ENCODE results near the gene MPPE1. TPM values are rescaled to one million over a fixed set of nuclear protein-coding genes. Genes with fewer than 3 reads are reported as not detected.
"Not testable (repeated sequence)": the region's sequence is repeated elsewhere in the genome, so short reads cannot be mapped to it uniquely, and the experiment has no call there.

MPPE1 gene
- total RNA-seq, 1 donor from 2014 or later, result 19.8 TPM

DNA sequence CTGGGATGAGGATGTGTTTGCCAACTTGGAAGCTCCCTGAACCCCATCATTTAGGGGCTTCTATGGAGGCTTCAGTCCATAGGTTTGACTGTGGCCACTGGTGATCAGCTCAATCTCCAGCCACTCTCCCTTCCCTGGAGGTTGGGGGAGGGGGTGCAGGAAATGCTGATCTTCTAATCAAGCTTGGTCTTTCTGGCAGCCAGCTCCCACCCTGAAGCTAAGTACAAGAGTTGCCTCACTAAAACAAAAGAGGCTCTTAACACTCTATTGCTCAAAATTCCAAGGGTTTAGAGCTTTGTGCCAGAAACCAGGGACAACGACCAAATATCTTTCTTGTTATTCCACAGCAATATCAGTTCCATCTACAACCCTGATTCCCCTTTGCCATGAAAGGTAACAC is 19.4 kb upstream of the MPPE1 start:
- no peak for DNase-seq (ENCODE audit: extremely low read depth, low read depth, low spot score)

DNA sequence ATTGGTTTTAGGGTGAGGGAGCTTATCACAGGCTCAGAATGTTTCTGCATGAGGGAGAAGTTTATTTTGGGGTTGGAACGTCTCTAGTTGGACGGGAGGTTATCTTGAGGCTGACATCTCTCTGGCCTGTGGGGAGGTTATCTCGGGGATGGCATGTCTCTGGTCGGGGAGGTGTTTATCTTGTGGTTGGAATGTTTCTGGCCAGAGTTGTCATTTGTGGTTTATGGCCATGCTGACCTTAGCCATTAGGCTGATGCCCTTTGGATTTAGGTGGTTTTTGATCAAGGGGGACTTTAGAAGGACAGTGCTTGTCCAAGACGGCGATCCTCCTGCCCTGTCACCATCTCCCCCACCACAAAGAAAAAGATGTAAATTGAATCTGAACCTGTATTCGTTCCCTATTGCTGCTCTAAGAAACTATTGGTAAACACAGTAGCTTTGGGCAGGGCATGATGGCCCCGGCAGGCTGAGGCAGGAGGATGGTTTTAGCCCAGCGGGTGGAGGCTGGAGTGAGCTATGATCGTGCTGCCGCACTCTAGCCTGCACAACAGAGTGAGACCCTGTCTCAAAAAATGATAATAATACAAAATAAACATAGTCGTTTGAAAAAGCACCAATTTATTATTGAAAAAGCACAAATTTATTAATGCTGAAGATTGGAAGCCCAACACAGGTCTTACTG is 17.8 kb upstream of the MPPE1 start:
- DNase-seq (ENCODE audit: extremely low read depth, low read depth, low spot score), result no peak

DNA sequence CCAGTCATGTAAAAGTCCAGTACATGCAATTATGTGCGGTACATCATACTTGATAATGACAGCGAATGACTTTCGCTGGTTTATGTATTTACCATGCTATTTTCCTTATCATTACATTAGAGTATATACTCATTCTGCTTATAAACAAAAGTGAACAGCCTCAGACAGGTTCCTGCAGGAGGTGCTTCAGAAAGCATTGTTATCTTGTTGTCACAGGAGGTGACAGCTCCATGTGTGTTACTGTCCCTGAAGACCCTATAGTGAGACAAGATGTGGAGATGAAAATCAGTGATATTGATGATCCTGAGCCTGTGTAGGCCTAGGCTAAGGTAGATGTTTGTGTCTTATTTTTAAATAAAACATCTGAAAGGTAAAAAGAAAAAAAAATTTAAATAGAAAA is 15.3 kb upstream of the MPPE1 start:
- DNase-seq (ENCODE audit: extremely low read depth, low read depth, low spot score), result no peak

- not testable (repeated sequence) for DNase-seq (ENCODE audit: extremely low read depth, low read depth, low spot score)
These were observed 11.4 kb upstream of the MPPE1 start for GRCh38 chr18:11919522-11919921.

DNA sequence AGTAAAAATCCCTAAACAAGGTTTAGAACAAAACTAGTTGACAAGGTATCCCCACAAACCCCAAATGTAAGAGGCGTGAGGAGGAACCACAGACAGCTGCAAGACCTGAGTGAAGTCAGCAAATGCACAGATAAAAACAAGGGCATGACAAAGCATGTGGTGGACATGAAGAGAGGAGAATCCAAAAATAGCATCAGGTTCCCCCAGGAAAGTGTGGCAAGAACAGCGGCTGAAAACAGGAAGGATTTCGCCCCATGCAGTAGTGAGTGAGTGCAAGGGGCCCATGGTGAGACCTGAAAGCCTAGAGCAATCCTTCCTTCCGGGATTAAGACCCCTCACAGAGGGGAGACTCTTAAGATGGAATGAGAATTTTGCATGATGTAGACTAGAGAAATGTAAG is 8.8 kb upstream of the MPPE1 start:
- DNase-seq (ENCODE audit: extremely low read depth, low read depth, low spot score), result not testable (repeated sequence)

GRCh38 chr18:11909591-11910026 is 1.5 kb upstream of the MPPE1 start:
- peak; percentile 9 for DNase-seq (ENCODE audit: extremely low read depth, low read depth, low spot score)

DNA sequence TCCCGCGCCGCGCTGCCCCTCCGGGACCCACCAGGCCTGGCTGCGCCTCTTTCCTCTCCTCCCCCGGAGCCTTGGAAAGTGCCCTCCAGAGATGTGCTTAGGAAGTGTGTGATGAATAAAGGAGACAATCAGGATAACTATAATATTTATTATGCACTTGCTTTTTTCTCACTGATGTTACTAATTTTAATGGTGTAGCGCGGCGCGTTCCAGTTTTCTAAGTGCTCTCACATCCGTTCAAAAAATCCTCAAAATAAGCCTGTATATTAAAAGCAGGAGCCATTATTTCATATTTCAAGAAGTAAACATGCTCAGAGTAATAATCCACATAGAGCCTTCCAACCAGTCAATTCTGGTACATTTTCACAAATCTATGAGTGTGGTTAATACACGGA is 941 bp upstream of the MPPE1 start:
- DNase-seq (ENCODE audit: extremely low read depth, low read depth, low spot score), result peak; percentile 9

DNA sequence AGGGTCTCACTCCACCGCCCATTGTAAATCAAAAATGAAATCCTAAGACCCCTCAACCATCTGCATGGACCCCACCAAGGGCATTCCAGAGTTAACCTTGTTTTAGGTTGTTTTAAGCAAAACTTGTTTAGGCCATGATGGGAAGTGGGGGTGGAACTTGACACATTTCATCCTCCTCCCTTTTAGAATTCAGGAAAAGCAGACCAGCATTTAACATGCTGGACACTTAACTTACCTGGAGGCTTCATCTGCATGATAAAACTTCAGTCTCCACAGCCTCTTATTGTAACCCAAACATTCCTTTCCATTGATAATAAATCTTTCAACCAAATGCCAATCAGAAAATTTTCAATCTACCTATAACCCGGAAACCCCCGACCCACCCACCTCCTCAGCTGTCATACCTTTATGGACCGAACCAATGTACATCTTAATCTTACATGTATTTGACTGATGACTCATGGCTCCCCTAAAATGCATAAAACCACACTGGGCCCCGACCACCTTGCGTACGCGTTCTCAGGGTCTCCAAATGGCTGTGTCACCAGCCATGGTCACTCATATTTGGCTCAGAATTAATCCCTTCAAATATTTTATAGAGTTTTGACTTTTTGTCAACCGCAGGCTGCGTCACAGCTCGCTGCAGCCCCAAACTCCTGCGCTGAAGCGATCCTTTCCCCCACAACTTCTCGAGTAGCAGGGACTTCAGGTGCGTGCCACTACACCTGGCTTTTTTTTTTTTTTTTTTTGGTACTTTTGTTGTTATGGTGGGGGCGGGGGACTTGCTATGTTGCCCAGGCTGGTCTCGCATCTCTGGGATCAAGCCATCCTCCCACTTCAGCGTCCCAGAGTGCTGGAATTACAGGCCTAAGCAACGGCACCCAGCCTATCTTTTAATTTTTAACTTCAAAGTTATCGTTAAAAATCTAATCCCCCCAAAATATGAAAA is 917 bp downstream of the MPPE1 start:
- no peak for DNase-seq (ENCODE audit: extremely low read depth, low read depth, low spot score)

- no peak for DNase-seq (ENCODE audit: extremely low read depth, low read depth, low spot score)
These were observed 1.9 kb downstream of the MPPE1 start for GRCh38 chr18:11906176-11906575.

GRCh38 chr18:11905613-11906012 is 2.5 kb downstream of the MPPE1 start:
- no peak for DNase-seq (ENCODE audit: extremely low read depth, low read depth, low spot score)

DNA sequence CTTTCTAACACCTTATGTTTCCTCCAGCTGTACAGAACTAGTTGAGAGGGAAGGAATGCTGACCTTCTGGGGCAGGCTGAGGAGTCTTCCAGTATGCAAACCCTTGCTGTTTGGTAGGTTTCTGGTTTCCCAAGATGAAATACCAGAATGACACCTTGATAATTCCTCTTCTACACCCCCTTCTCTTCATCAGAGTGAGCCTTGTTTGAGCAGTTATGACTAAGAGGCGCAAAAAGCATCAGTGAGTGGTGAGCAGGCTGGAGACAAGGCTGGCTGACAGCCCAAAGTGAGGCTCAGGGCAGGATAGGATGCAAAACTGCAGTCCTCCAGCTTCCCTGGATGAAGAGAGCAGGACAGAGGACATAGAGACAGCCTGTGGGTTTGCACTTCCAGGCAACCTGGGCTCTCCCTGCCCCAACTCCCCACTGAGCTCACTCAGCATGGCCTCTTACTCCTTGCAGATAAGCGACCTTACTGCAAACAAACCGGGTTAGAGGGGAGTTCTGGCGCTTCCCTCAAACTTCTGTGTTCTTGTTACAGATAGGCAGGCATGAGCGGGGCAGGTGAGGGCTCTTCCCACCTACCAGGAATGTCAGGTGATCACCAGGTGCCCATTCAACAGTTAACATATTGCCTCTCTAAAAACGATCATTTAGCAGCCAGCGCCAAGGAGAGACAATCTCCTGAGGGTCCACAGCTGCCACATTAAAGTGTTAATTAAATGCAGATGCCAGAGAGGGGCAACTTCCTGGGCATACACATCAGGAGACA is 5.4 kb downstream of the MPPE1 start:
- no peak for DNase-seq (ENCODE audit: extremely low read depth, low read depth, low spot score)

DNA sequence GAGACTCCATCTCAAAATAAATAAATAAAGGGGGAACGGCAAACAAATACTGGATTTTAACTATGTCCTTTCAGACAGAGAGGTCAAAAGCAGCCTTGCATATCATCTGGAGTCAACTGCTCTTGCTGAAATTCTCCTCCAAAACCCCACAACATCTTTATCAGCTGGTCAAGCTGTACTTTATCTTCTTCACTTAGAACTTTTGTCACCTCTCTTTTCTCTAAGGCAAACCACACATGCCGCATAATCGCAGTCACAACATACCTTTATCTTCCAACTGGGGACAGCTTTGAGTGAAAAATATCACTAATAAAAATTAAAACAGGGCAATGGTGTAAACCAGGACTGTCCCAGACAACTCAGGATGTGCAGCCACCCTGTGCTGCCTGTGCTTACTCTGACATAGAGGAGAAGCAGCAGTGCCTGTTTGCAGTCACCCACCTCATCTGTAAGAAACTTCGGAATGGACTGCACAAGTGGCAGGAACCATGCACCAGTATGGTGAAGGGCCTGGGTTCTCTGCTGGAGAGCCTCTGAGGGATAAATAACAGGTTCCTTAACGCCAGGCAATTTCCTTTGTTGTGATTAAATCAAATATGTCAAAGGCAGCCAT is 6.2 kb downstream of the MPPE1 start:
- DNase-seq (ENCODE audit: extremely low read depth, low read depth, low spot score), result no peak

DNA sequence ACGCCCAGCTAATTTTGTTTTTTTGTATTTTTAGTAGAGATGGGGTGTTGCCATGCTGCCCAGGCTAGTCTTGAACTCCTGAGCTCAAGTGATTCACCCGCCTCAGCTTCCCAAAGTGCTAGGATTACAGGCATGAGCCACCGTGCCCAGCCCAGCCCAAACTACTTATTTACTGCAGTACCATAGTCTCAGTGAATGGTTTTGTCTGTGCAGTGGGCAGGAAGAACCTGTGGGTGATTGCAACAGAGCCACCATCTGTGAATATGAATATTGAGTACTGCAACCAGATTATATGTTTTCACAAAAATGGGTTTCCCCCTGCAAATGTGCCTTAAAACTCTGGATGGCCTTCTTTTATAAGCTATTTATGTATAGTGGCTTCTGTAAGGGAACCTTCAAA is 9.1 kb downstream of the MPPE1 start:
- no peak for DNase-seq (ENCODE audit: extremely low read depth, low read depth, low spot score)

GRCh38 chr18:11897781-11898180 is 10.3 kb downstream of the MPPE1 start:
- DNase-seq (ENCODE audit: extremely low read depth, low read depth, low spot score), result no peak

GRCh38 chr18:11892438-11892837 is 15.7 kb downstream of the MPPE1 start:
- not testable (repeated sequence) for DNase-seq (ENCODE audit: extremely low read depth, low read depth, low spot score)

- no peak for DNase-seq (ENCODE audit: extremely low read depth, low read depth, low spot score)
These were observed 16.4 kb downstream of the MPPE1 start for GRCh38 chr18:11891737-11892136.

GRCh38 chr18:11889284-11889683 is 18.8 kb downstream of the MPPE1 start:
- DNase-seq (ENCODE audit: extremely low read depth, low read depth, low spot score), result no peak

DNA sequence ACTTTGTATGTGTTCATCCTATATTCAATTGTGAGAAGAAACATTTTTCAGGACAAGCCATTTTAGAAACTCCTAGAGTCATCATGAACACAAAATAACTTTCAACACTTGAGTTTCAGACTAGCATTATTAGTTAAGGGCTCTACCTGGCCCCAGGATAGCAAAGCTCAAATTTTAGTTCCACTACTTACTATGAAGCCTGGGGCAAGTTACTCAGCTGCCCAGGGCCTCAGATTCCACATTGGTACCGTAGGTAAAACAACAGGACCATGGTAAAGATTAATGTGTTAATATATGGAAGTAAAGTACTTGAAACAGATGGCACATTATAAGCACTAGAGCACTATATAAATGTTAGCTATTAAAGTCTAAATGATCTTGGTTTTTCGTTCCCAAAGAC is 19.4 kb downstream of the MPPE1 start:
- DNase-seq (ENCODE audit: extremely low read depth, low read depth, low spot score), result no peak

GRCh38 chr18:11887328-11888128 is 20.6 kb downstream of the MPPE1 start:
- DNase-seq (ENCODE audit: extremely low read depth, low read depth, low spot score), result no peak

GRCh38 chr18:11886577-11887110 is 21.5 kb downstream of the MPPE1 start:
- DNase-seq (ENCODE audit: extremely low read depth, low read depth, low spot score), result no peak

Measured in glomerular endothelial cell (primary cell).